ENCODE measurements around the gene PCGF2.

Gene PCGF2

GRCh38 chr17:38702916-38703741, 45.0 kb downstream of the PCGF2 start (continued):
- TF ChIP-seq PRDM1 (tag by site-specific recombination; IDR thresholded peaks at IDR 0.05) = no peak

- no peaks in the 10 kb centered on the region for H3K9me3 ChIP-seq (ENCODE audit: control insufficient read depth, insufficient read depth, low read depth, low read length)
- CTCF ChIA-PET = interaction anchor here (1.1 kb wide), 1 partner anchor 28 kb away, joined by 4 read pairs; the partner anchor contains the start of gene CISD3
- no peak for TF ChIP-seq HOXD13 (CRISPR knock-in tag; IDR thresholded peaks at IDR 0.05; ENCODE audit: borderline replicate concordance)
- TF ChIP-seq KLF1 (tag by site-specific recombination; IDR thresholded peaks at IDR 0.05) = peak; percentile 60
- peak; percentile 20; the same call in 1 of the 2 replicates for TF ChIP-seq FEZF1 (tag by site-specific recombination; IDR thresholded peaks at IDR 0.05)
- 0 out of 2 replicates have a peak, but pooled peaks have one; percentile 10 for TF ChIP-seq GFI1B (tag by site-specific recombination; IDR thresholded peaks at IDR 0.05)
- peak; percentile 20; the same call in 1 of the 2 replicates for TF ChIP-seq TCF7L2 (IDR thresholded peaks at IDR 0.05; ENCODE audit: borderline replicate concordance, low read depth, low read length)
- TF ChIP-seq ZBTB44 (tag by site-specific recombination; IDR thresholded peaks at IDR 0.05) = no peak
- no peak for TF ChIP-seq ZNF529 (tag by site-specific recombination; IDR thresholded peaks at IDR 0.05; ENCODE audit: insufficient replicate concordance)
- TF ChIP-seq ZNF121 (tag by site-specific recombination; IDR thresholded peaks at IDR 0.05) = no peak
- peak; percentile 43; the same call in 1 of the 2 replicates for TF ChIP-seq ZNF561 (tag by site-specific recombination; IDR thresholded peaks at IDR 0.05; ENCODE audit: borderline replicate concordance)
- peak; percentile 99 for TF ChIP-seq ZNF792 (tag by site-specific recombination; IDR thresholded peaks at IDR 0.05)
- no peak for TF ChIP-seq ZNF341 (tag by site-specific recombination; IDR thresholded peaks at IDR 0.05; ENCODE audit: low read depth)
- TF ChIP-seq KLF17 (tag by site-specific recombination; IDR thresholded peaks at IDR 0.05) = peak; percentile 79
- TF ChIP-seq ZNF239 (tag by site-specific recombination; IDR thresholded peaks at IDR 0.05) = no peak
- peak; percentile 81 for TF ChIP-seq ZNF10 (tag by site-specific recombination; IDR thresholded peaks at IDR 0.05)
- peak; percentile 95 for TF ChIP-seq ZBTB26 (tag by site-specific recombination; optimal IDR thresholded peaks at IDR 0.05)
- TF ChIP-seq ZBTB17 (tag by site-specific recombination; IDR thresholded peaks at IDR 0.05) = peak; percentile 84
- TF ChIP-seq ZBTB8A (tag by site-specific recombination; IDR thresholded peaks at IDR 0.05) = peak; percentile 89
- TF ChIP-seq GLIS1 (tag by site-specific recombination; IDR thresholded peaks at IDR 0.05) = peak; percentile 39
- peak; percentile 45; the same call in 1 of the 2 replicates for TF ChIP-seq ZSCAN30 (tag by site-specific recombination; IDR thresholded peaks at IDR 0.05)
- TF ChIP-seq ZNF544 (tag by site-specific recombination; IDR thresholded peaks at IDR 0.05) = no peak
- TF ChIP-seq ZBTB1 (tag by site-specific recombination; IDR thresholded peaks at IDR 0.05) = peak; percentile 96
- no peak for TF ChIP-seq ZNF658 (tag by site-specific recombination; IDR thresholded peaks at IDR 0.05)
- TF ChIP-seq ZNF837 (tag by site-specific recombination; IDR thresholded peaks at IDR 0.05) = peak; percentile 83; the same call in 1 of the 2 replicates
- peak; percentile 61; the same call in 1 of the 2 replicates for TF ChIP-seq ZBTB21 (tag by site-specific recombination; IDR thresholded peaks at IDR 0.05)
- peak; percentile 72 for TF ChIP-seq ZBTB11 (tag by site-specific recombination; conservative IDR thresholded peaks at IDR 0.05; ENCODE audit: low read depth)
- peak; percentile 80; the same call in 1 of the 2 replicates for TF ChIP-seq ZNF223 (tag by site-specific recombination; IDR thresholded peaks at IDR 0.05)
- TF ChIP-seq SCRT1 (tag by site-specific recombination; IDR thresholded peaks at IDR 0.05; ENCODE audit: borderline replicate concordance) = peak; percentile 77
Measured at GRCh38 chr17:38702166-38702915, 45.8 kb downstream of the PCGF2 start.

More at GRCh38 chr17:38702166-38702915, 45.8 kb downstream of the PCGF2 start:
- Histone ChIP-seq H3K4me1 (ENCODE audit: control insufficient read depth, insufficient read depth, low read length) (peaks cover 10% of the 10 kb centered on the region), H3K36me3 (ENCODE audit: control insufficient read depth in 2 of 2, insufficient read depth in 1 of 2, low read length in 2 of 2) (peaks cover 0 to 2% of the 10 kb centered on the region in 2 experiments; a peak in 1 of 3 replicates), H3K27ac (ENCODE audit: extremely low read depth, low read depth, low read length) (peak overlapping the region; percentile 76), H3K4me3 (ENCODE audit: low read depth, low read length) (peak overlapping the region; percentile 57)
- POLR2A ChIA-PET = interaction anchor here (0.5 to 1.9 kb wide), 5 partner anchors 11 to 250 kb away, joined by 3 to 6 read pairs (median 4); no protein-coding TSS in a partner anchor
